Natural killer cell (primary cell): ENCODE results near the gene CREBRF. TPM values are rescaled to one million over a fixed set of nuclear protein-coding genes. Genes with fewer than 3 reads are reported as not detected.

Experiments used
- ATAC-seq, 3 donors: fragments of 150-1000 bp in 2 of 3; fragments of 200-7000 bp in 1 of 3; cut with Tn5 transposase; 1 replicate in 1 of 3; 2 replicates in 2 of 3; pipeline ENCODE4 v1.10.0; 2021; ENCODE audit warnings: mild to moderate bottlenecking in 2 of 3, moderate library complexity in 2 of 3
- DNase-seq, 2 donors: peaks; one replicate each; pipeline versions ENCODE4 v3.0.0 to v3.0.0-alpha.2; 2013 to 2021; ENCODE audit warnings: mixed read lengths in 1 of 2
- H3K27ac ChIP-seq: one replicate; pipeline ENCODE4 v1.5.1; 2013; ENCODE audit warnings: mild to moderate bottlenecking, low read length
- H3K27me3 ChIP-seq: one replicate; pipeline ENCODE4 v1.6.1; 2013; ENCODE audit warnings: low read length; ENCODE audit not compliant: control insufficient read depth, insufficient read depth
- H3K36me3 ChIP-seq: one replicate; pipeline ENCODE4 v1.6.1; 2013; ENCODE audit warnings: low read length; ENCODE audit not compliant: control insufficient read depth, insufficient read depth
- H3K4me1 ChIP-seq: one replicate; pipeline ENCODE4 v1.6.1; 2013; ENCODE audit warnings: low read length; ENCODE audit not compliant: control insufficient read depth, insufficient read depth
- H3K4me3 ChIP-seq: one replicate; pipeline ENCODE4 v1.5.1; 2013; ENCODE audit warnings: low read length
- H3K9me3 ChIP-seq: one replicate; pipeline ENCODE4 v1.6.1; 2013; ENCODE audit warnings: low read length; ENCODE audit not compliant: control insufficient read depth, insufficient read depth
- H3K27ac Mint-ChIP-seq, 2 donors: one replicate each; pipeline ENCODE4 v1.8.0; 2022; ENCODE audit warnings: mild to moderate bottlenecking in 2 of 2, mixed read lengths in 2 of 2, moderate library complexity in 1 of 2
- H3K27me3 Mint-ChIP-seq, 2 donors: one replicate each; pipeline ENCODE4 v1.8.0; 2022; ENCODE audit warnings: low read depth in 2 of 2, mixed read lengths in 2 of 2
- H3K36me3 Mint-ChIP-seq: one replicate; pipeline ENCODE4 v1.8.0; 2022; ENCODE audit warnings: mixed read lengths
- H3K4me1 Mint-ChIP-seq, 2 donors: one replicate each; pipeline ENCODE4 v1.8.0; 2022; ENCODE audit warnings: mixed read lengths in 2 of 2
- H3K4me3 Mint-ChIP-seq: one replicate; pipeline ENCODE4 v1.8.0; 2022; ENCODE audit warnings: mild to moderate bottlenecking, moderate library complexity, mixed read lengths
- H3K9me3 Mint-ChIP-seq, 2 donors: one replicate each; pipeline ENCODE4 v1.8.0; 2022; ENCODE audit warnings: mixed read lengths in 2 of 2
- WGBS: methylation state at CpG from one replicate; pipeline ENCODE4 v1.1.7; 2013; ENCODE audit warnings: missing lambda C conversion rate; ENCODE audit not compliant: insufficient coverage; 5-methylcytosine and 5-hydroxymethylcytosine counted together
- intact Hi-C: fragments of 100-400 bp; cut with micrococcal nuclease; formaldehyde crosslinking; loops from one replicate; pipeline ENCODE4 v1.14.2; 2022
- total RNA-seq, 4 donors: library from RNA; stranded (reverse); fragments of 120-200 nt in 1 of 4; gene quantifications; one replicate each; pipeline versions ENCODE4 v1.2.3 to v1.2.4, GENCODE V29; 2013 to 2022
- TF ChIP-seq, protein P1 (sequence below): fragments of 200-600 bp; IDR thresholded peaks from one replicate; pipeline ENCODE4 v1.8.0; 2022; ENCODE audit warnings: antibody characterized with exemption

The CREBRF gene
- total RNA-seq, 3 donors from 2014 or later (not counting 1 experiment from before 2014, with no cell fraction given) = 118 to 127 (median 121) TPM

- TF ChIP-seq, protein P1, sequence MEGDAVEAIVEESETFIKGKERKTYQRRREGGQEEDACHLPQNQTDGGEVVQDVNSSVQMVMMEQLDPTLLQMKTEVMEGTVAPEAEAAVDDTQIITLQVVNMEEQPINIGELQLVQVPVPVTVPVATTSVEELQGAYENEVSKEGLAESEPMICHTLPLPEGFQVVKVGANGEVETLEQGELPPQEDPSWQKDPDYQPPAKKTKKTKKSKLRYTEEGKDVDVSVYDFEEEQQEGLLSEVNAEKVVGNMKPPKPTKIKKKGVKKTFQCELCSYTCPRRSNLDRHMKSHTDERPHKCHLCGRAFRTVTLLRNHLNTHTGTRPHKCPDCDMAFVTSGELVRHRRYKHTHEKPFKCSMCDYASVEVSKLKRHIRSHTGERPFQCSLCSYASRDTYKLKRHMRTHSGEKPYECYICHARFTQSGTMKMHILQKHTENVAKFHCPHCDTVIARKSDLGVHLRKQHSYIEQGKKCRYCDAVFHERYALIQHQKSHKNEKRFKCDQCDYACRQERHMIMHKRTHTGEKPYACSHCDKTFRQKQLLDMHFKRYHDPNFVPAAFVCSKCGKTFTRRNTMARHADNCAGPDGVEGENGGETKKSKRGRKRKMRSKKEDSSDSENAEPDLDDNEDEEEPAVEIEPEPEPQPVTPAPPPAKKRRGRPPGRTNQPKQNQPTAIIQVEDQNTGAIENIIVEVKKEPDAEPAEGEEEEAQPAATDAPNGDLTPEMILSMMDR = no peak
- Mint-ChIP-seq H3K9me3 (no peaks in the 10 kb centered on the region), H3K36me3 (peaks cover 8% of the 10 kb centered on the region), H3K27ac (no peak overlapping the region), H3K4me3 (no peak overlapping the region), H3K27me3 (no peaks in the 10 kb centered on the region), H3K4me1 (no peaks in the 10 kb centered on the region)
- H3K27ac ChIP-seq = no peak overlapping the region
- H3K9me3 ChIP-seq = no peaks in the 10 kb centered on the region
- DNase-seq = no peak
- H3K4me1 ChIP-seq = no peaks in the 10 kb centered on the region
- no peaks in the 10 kb centered on the region for H3K27me3 ChIP-seq
- H3K36me3 ChIP-seq = peaks cover 25% of the 10 kb centered on the region
- ATAC-seq = no peak
- no peak overlapping the region for H3K4me3 ChIP-seq
- intact Hi-C loops = no loop called here
- 91% methylated on average over 2 of the region's 2 CpGs for WGBS
Observed at GRCh38 chr5:173165177-173166016, 109.2 kb downstream of the CREBRF start.

DNA sequence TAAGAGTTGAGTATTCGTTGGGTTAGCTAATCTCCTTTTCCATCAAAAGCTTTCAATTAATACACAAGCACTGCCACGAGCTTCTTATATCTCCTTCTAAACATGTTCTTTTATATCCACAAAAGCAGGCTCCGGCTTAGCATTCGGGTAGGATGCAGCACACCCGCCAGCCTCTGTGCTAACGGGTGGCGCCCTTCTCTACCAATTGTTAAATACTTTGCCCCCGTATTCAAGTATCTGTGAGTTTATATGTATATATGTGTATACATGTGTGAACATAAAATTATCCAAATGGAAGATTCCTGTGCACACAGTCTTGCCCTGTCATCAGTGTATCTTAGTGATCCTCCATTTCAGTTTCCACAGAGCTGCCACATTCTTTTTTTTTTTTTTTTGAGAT lies 116.0 kb downstream of the CREBRF start:
- DNase-seq (no peak), ATAC-seq (no peak)
- H3K4me1 Mint-ChIP-seq = no peaks in the 10 kb centered on the region
- Histone ChIP-seq H3K27ac (no peak overlapping the region), H3K27me3 (no peaks in the 10 kb centered on the region), H3K9me3 (no peaks in the 10 kb centered on the region), H3K4me3 (no peak overlapping the region), H3K36me3 (no peaks in the 10 kb centered on the region), H3K4me1 (no peaks in the 10 kb centered on the region)
- no peaks in the 10 kb centered on the region for H3K27me3 Mint-ChIP-seq
- no peak overlapping the region for H3K4me3 Mint-ChIP-seq
- 98% methylated on average over 6 of the region's 8 CpGs for WGBS
- H3K9me3 Mint-ChIP-seq = no peaks in the 10 kb centered on the region
- TF ChIP-seq, protein P1 = no peak
- intact Hi-C loops = no loop called here
- H3K27ac Mint-ChIP-seq = no peak overlapping the region
- no peaks in the 10 kb centered on the region for H3K36me3 Mint-ChIP-seq

- no peak overlapping the region for H3K27ac Mint-ChIP-seq
- no peaks in the 10 kb centered on the region for H3K9me3 Mint-ChIP-seq
- DNase-seq (no peak), ATAC-seq (no peak)
- no peaks in the 10 kb centered on the region for H3K4me1 Mint-ChIP-seq
- H3K4me3 Mint-ChIP-seq = no peak overlapping the region
- intact Hi-C loops = no loop called here
- TF ChIP-seq, protein P1 = no peak
- H3K27ac ChIP-seq = no peak overlapping the region
- no peak overlapping the region for H3K4me3 ChIP-seq
- no peaks in the 10 kb centered on the region for H3K4me1 ChIP-seq
- H3K36me3 Mint-ChIP-seq = no peaks in the 10 kb centered on the region
- WGBS = 64% methylated on average over 3 of the region's 4 CpGs
- peaks cover 0 to 6% of the 10 kb centered on the region in 2 donors for H3K27me3 Mint-ChIP-seq
- no peaks in the 10 kb centered on the region for H3K9me3 ChIP-seq
- no peaks in the 10 kb centered on the region for H3K36me3 ChIP-seq
- no peaks in the 10 kb centered on the region for H3K27me3 ChIP-seq
Observed at GRCh38 chr5:173175523-173175922, 119.4 kb downstream of the CREBRF start.
